Measurements from ENCODE around the gene LYZ.

Gene LYZ

GRCh38 chr12:69339999-69340398, 8.2 kb upstream of the LYZ start:
- no peak for DNase-seq

GRCh38 chr12:69341328-69341727, 6.9 kb upstream of the LYZ start:
- no peak for DNase-seq

- no peak for DNase-seq
Observed at GRCh38 chr12:69342421-69342820, 5.8 kb upstream of the LYZ start.

GRCh38 chr12:69343357-69343756, 4.8 kb upstream of the LYZ start:
- DNase-seq: no peak

GRCh38 chr12:69343885-69344612, 4.1 kb upstream of the LYZ start:
- DNase-seq: no peak

GRCh38 chr12:69345077-69345476, 3.1 kb upstream of the LYZ start:
- DNase-seq: no peak

GRCh38 chr12:69345742-69346141, 2.4 kb upstream of the LYZ start:
- DNase-seq: no peak

GRCh38 chr12:69350002-69350626, 1.9 kb downstream of the LYZ start:
- DNase-seq: no peak

GRCh38 chr12:69350777-69351176, 2.6 kb downstream of the LYZ start:
- DNase-seq: no peak

- no peak for DNase-seq
Observed at GRCh38 chr12:69351462-69352236, 3.5 kb downstream of the LYZ start.

GRCh38 chr12:69352904-69353303, 4.7 kb downstream of the LYZ start:
- no peak for DNase-seq

GRCh38 chr12:69354172-69354555, 6.0 kb downstream of the LYZ start:
- DNase-seq: no peak

GRCh38 chr12:69354556-69355187, 6.5 kb downstream of the LYZ start:
- no peak for DNase-seq

GRCh38 chr12:69355363-69356028, 7.3 kb downstream of the LYZ start:
- no peak for DNase-seq

GRCh38 chr12:69359531-69360347, 11.6 kb downstream of the LYZ start, which contains the start of gene YEATS4:
YEATS4 (plus strand) TSS chr12:69359743; CDS start chr12:69359973, 230 bp downstream.
- peak; percentile 53 for DNase-seq

GRCh38 chr12:69360348-69360672, 12.1 kb downstream of the LYZ start:
- DNase-seq: no peak

- no peak for DNase-seq
Observed at GRCh38 chr12:69366796-69367195, 18.6 kb downstream of the LYZ start.

GRCh38 chr12:69368171-69368570, 20.0 kb downstream of the LYZ start:
- no peak for DNase-seq

GRCh38 chr12:69383074-69383473, 34.9 kb downstream of the LYZ start:
- DNase-seq: no peak

GRCh38 chr12:69385038-69385437, 36.9 kb downstream of the LYZ start:
- DNase-seq: no peak

- DNase-seq: no peak
Observed at GRCh38 chr12:69386921-69387320, 38.7 kb downstream of the LYZ start.

GRCh38 chr12:69388371-69388770, 40.2 kb downstream of the LYZ start:
- DNase-seq: peak; percentile 20

Measured in amniotic stem cell (primary cell).